Lower leg skin (tissue), 3 donors: ENCODE results near the gene MLLT3.

ENCODE experiments used
- POLR2A ChIP-seq, 2 donors: fragments of 450-650 bp; IDR thresholded peaks; one replicate each; pipeline ENCODE4 v1.6.1; 2016 to 2017; ENCODE audit warnings: antibody characterized with exemption in 2 of 2, mild to moderate bottlenecking in 1 of 2, moderate library complexity in 1 of 2
- TF ChIP-seq, protein P1 (sequence below), 3 donors: fragments of 450-650 bp; IDR thresholded peaks; one replicate each; pipeline ENCODE4 v1.5.1; 2016; ENCODE audit warnings: antibody characterized with exemption in 3 of 3, mild to moderate bottlenecking in 3 of 3, moderate library complexity in 2 of 3

GRCh38 chr9:20640331-20641187, 18.3 kb upstream of the MLLT3 start:
- TF ChIP-seq, protein P1, sequence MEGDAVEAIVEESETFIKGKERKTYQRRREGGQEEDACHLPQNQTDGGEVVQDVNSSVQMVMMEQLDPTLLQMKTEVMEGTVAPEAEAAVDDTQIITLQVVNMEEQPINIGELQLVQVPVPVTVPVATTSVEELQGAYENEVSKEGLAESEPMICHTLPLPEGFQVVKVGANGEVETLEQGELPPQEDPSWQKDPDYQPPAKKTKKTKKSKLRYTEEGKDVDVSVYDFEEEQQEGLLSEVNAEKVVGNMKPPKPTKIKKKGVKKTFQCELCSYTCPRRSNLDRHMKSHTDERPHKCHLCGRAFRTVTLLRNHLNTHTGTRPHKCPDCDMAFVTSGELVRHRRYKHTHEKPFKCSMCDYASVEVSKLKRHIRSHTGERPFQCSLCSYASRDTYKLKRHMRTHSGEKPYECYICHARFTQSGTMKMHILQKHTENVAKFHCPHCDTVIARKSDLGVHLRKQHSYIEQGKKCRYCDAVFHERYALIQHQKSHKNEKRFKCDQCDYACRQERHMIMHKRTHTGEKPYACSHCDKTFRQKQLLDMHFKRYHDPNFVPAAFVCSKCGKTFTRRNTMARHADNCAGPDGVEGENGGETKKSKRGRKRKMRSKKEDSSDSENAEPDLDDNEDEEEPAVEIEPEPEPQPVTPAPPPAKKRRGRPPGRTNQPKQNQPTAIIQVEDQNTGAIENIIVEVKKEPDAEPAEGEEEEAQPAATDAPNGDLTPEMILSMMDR (IDR thresholded peaks at IDR 0.05) = no peak
- TF ChIP-seq POLR2A (IDR thresholded peaks at IDR 0.05) = no peak
